DOHH2 (cell line): ENCODE results near the gene GBP2.

Experiments
- EZH2phosphoT487 ChIP-seq: fragments of 200-600 bp; sonication (generic); IDR thresholded peaks from 2 replicates; pipeline ENCODE4 v1.6.1; 2017; ENCODE audit warnings: borderline replicate concordance, mild to moderate bottlenecking, antibody characterized with exemption, low read length, moderate library complexity, mixed read lengths
- TF ChIP-seq, protein P1 (sequence below): fragments of 200-600 bp; sonication (generic); IDR thresholded peaks from one replicate; pipeline ENCODE4 v1.5.1; 2014; ENCODE audit warnings: antibody characterized with exemption, mild to moderate bottlenecking, low read depth, low read length; ENCODE audit not compliant: poor library complexity, severe bottlenecking

GRCh38 chr1:89121641-89122040 is 4.3 kb downstream of the GBP2 start:
- TF ChIP-seq, protein P1, sequence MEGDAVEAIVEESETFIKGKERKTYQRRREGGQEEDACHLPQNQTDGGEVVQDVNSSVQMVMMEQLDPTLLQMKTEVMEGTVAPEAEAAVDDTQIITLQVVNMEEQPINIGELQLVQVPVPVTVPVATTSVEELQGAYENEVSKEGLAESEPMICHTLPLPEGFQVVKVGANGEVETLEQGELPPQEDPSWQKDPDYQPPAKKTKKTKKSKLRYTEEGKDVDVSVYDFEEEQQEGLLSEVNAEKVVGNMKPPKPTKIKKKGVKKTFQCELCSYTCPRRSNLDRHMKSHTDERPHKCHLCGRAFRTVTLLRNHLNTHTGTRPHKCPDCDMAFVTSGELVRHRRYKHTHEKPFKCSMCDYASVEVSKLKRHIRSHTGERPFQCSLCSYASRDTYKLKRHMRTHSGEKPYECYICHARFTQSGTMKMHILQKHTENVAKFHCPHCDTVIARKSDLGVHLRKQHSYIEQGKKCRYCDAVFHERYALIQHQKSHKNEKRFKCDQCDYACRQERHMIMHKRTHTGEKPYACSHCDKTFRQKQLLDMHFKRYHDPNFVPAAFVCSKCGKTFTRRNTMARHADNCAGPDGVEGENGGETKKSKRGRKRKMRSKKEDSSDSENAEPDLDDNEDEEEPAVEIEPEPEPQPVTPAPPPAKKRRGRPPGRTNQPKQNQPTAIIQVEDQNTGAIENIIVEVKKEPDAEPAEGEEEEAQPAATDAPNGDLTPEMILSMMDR: no peak
- no peak for TF ChIP-seq EZH2phosphoT487
